GM10266 (cell line): ENCODE results near the gene ALCAM.

Source experiments
- DNase-seq: peaks from one replicate; pipeline ENCODE4 v3.0.0; 2012; ENCODE audit errors: extremely low spot score
- TF ChIP-seq, protein P1 (sequence below): IDR thresholded peaks from 2 replicates; pipeline ENCODE4 v1.5.1; 2012; ENCODE audit warnings: mild to moderate bottlenecking, low read depth; ENCODE audit not compliant: control insufficient read depth, insufficient read depth; ENCODE audit errors: missing control alignments

Gene ALCAM

DNA sequence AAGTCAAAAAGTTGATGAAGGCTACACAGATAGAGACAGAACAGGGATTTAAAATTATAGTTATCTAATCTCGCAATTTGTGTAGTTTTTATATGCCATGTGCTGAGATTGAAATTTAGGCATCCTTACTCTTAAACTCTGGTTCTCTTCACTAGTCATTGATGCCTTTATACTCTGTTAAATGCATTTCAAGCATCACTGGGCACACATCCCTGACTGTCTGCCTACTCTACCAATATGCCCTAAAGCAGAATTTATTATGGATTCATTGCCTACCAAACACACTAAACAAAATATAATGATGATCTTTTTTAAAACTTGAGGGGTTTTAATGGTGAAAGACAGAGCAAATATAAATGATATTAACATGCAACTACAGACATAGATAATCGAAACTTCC lies 10.3 kb upstream of the ALCAM start:
- DNase-seq = no peak
- TF ChIP-seq, protein P1, sequence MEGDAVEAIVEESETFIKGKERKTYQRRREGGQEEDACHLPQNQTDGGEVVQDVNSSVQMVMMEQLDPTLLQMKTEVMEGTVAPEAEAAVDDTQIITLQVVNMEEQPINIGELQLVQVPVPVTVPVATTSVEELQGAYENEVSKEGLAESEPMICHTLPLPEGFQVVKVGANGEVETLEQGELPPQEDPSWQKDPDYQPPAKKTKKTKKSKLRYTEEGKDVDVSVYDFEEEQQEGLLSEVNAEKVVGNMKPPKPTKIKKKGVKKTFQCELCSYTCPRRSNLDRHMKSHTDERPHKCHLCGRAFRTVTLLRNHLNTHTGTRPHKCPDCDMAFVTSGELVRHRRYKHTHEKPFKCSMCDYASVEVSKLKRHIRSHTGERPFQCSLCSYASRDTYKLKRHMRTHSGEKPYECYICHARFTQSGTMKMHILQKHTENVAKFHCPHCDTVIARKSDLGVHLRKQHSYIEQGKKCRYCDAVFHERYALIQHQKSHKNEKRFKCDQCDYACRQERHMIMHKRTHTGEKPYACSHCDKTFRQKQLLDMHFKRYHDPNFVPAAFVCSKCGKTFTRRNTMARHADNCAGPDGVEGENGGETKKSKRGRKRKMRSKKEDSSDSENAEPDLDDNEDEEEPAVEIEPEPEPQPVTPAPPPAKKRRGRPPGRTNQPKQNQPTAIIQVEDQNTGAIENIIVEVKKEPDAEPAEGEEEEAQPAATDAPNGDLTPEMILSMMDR = no peak

DNA sequence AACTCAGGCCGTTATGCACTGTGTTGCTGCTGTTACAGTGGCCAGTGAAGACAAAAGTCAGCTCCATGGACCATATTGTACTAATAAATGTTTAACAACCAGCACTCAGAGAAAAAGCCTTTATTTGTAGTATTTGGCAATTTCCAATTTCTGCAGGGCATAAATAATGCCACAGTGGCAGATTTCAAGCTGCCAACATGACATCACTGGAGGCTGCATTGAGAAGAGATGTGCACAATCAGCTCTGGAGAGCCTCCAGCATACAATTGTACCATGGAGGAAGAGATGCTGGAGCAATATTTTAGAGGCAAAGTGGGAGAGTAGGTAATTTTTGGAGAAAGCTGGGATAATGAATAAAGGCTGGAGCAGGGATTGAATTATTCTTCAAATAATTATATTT lies 9.7 kb upstream of the ALCAM start:
- no peak for DNase-seq
- TF ChIP-seq, protein P1 = no peak

DNA sequence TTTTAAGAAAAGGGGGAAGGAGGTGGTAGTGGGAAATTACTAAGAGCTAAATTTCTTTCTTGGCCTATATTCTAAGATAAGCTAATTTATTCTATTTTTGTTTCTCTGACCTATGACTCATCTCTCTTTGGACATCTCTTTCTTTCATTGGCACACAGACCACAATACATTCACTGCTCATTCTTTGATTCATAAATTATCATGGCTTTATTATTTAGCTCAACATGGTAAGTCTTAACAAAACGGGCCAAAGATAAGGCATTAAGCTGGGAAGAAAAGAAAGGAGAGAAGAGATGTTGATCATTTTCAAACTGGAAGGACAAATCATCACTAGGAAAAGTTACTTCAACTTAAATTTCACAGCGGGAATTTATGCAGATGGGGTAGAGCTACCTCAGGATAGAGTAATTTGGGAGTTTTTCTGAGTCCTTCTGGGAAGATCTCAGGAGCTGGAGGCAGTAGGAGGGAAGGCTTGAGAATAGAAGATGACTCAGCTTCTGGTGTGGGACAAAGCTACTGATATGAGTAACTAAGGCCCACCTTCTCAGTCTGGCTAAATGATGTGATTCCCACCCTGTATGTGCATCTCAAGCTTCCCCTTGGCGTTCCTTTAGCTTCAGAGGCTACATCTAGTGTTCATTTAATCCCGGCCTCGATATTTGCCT lies 7.5 kb upstream of the ALCAM start:
- TF ChIP-seq, protein P1 = no peak
- no peak for DNase-seq

DNA sequence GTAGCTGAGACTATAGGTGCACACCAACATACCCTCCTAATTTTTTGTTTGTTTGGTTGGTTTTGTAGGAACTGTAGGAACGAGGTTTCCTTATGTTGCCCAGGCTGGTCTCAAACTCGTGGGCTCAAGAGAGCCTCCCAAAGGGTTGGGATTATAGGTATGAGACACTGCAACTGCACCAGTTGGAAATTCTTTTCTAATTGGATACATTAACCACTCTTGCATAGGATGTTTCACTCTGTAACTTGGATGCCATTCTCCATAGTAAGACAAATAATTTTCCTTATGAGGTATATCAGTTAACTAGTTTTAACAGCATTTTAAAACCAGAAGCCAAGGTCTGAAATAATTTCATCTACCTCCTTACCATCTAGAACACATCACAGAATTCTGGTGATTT lies 6.7 kb upstream of the ALCAM start:
- DNase-seq = no peak

DNA sequence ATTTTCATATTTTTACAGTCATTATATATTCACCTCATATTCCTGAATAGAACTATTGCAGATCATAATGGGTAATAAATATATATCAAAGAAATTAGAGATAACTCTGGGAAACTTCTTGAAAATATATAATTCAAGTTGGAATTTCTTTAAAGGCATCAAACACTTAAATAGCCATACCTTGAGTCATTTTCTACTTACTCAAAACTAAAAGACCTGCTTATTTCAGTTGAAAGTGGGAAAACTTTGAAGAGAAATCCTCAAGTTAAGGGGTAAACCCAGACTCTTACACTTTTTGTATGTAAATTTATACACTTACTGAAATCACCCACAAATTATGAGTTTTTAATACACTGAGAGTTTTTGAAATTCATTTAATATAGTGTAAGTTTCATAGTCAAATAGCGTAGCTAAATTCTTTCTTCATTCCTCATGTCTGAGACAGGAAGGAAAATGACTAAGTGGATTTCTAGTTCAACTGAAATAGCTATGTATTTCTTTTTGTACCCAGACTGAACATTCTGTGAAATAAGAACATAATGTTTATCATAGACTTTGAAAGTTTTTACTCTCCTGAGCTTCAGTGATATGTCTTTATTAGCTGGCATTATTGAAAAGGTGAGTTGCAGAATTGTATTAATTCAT lies 4.6 kb upstream of the ALCAM start:
- TF ChIP-seq, protein P1 = no peak
- DNase-seq = no peak

More for the DNA sequence above, 6.7 kb upstream of the ALCAM start:
- TF ChIP-seq, protein P1 = no peak

DNA sequence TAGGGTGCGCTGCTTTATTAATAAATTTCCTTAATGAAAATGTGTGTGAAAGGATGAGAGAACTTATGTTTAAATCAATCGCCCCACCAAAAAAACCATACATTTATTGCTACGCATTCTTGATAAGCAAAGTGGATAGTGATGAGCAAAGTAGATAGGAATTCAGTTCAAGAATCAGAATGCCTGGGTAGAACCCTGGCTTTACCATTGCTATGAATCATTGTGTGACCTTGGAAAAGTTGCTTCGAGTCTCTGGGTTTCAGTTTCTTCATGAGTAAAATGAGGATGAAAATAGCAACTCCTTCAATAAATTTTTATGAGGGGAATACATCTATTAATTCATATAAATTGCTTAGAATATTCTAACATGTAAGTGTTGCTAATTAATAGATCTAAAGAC lies 2.6 kb upstream of the ALCAM start:
- TF ChIP-seq, protein P1 = no peak
- DNase-seq = no peak

DNA sequence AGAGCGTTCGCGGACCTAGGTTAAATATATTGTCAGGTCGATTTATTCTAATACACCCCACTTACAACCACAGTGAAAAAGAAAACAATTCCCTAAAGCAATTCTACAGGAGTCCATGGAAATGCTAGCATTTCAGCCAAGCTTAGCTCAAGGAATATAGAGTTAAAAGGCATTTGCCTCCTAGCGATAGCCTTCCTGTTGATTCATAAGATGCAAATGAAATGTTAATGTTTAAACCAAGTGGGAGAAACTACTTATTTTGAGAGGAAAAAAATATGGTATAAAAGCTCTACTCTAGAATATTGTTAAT lies 1.7 kb upstream of the ALCAM start:
- DNase-seq = no peak
- TF ChIP-seq, protein P1 = no peak
